Measurements from ENCODE around the gene RPL28.

Gene RPL28

DNA sequence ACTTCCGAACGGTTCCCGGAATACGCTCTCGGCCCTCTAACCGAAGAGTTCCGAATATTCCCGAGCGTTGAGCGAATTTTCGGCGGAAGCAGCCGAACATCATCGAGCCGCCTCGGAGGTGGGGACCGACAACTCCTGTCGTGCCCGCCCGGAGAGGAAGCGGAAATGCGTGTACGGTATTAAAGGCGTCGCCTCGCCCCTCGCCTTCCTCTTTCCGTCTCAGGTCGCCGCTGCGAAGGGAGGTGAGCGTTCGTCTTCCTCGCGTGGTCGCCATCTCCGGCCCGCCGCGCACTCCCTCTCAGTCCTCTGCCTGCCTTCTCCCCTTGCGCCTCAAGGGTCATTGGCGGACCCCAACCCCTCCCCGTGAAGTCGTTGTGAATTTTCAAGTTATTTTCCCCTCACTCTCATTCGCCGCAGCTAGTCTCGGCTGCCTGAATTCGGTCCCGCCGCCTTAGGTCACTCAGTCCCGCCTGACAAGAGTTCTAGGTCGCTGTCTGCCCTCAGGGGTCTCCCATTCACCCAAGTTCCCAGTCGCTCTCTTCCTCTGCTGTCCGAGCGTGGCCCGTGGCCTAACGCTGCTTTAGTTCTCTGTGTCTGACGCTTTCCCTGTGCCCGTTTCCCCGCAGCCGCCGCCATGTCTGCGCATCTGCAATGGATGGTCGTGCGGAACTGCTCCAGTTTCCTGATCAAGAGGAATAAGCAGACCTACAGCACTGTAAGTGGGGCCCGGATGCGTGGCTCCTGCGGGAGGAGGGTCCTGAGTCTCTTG, at the start of gene RPL28:
TSS of gene RPL28 (plus strand) at position 209 of the 769 bp plus-strand sequence. CDS start at position 635, 426 bp downstream.
- peak; percentile 73 to 94 for DNase-seq

DNA sequence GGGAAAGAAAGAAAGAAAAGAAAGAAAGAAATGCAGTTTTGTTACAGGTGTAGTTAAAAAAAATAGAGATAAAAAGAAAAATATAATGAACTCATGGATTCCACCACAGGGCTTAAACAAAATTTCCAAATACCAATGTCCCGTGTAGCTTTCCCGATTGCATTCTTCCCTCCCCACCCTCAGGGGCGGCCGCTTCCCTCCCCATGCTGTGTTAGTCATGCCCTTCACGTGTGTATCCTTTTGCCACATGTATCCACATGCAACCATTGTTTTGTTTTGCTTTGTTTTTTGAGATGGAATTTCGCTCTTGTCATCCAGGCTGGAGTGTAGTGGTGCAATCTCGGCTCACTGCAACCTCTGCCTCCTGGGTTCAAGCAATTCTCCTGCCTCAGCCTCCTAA, 49.6 kb upstream of the RPL28 start:
- no peak for DNase-seq

DNA sequence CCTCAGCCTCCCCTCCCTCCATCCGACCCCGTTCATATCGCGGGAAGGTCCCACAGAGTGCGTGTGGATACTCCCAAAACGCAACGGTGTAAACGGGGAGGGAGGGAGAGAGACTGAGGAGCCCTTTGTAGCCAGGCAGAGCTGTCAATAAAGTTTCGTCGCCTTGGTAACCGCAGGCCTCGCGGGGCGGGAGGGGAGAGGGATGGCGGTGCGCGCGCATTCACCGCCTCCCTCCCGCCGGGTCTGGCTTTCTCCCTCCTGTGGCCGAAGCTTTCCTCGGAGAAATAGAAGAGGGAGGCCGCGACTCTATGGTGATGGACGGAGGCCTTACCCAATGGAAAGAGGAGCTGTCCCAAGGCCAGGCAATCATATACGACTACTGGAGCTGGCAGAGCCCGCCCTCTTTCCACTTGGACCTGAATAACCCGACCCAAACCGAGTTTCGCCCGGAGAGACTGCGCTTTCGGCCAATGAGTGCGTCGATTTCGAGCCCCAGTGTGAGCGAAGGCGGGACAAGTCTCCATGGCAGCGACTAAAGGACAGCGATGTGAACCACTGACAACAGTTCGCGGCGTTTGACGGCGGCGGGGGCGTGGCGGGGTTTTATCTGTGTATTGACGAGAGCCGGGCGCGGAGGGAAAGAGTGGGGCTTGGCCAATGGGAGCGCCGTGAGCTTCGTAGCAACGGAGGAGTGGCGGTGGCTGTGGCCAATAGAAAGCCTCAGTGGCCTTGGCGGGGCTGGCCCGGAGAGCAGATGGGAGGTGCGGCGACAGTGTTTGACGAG, 46.4 kb upstream of the RPL28 start, which contains the start of gene KMT5C:
TSS of gene KMT5C (plus strand) at position 772 of the 784 bp plus-strand sequence. CDS start 2,061 bp downstream, outside the sequence.
- DNase-seq, result peak; percentile 99 to 100

DNA sequence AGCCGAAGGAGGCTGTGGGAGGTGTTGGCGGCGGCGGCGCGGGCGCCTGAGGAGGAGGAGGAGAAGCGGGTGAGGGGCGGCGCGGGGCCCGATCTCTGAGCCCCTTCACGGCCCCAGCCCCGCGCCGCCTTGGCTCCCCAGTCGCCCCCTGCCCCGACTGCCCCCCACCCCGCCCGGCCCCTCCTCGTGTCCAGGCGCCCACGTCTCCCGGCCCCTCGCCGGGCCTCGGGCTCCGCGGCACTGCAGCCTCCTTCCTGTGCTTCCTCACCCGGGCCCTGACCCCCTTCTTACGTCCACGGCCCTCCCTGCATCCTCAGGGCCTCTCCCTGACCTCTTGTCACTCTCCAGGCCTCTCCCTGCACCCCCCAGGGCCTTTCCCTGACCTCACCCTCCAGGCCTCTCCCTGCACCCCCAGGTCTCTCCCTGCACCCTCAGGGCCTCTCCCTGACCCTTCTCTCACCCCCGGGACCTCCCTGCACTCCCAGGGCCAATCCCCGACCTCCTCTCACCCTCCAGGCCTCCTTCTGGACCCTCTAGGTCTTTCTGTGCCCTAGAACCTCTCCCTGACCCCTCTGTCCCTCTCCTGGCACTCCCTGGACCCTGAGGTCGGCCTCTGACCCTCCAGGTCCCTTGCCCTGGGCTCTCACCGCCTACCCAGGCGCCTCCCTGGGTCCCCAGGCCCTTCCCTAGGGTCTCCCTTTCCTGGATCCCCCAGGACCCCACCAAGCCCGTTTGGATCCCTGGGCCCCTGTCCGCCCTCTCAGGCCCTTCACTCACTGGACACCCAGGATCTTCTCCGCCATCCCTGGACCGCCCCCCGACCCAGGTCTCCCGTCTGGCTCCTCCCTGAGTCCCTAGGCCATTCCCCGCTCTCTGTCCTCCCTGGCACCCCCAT, 45.6 kb upstream of the RPL28 start:
- no peak for DNase-seq

DNA sequence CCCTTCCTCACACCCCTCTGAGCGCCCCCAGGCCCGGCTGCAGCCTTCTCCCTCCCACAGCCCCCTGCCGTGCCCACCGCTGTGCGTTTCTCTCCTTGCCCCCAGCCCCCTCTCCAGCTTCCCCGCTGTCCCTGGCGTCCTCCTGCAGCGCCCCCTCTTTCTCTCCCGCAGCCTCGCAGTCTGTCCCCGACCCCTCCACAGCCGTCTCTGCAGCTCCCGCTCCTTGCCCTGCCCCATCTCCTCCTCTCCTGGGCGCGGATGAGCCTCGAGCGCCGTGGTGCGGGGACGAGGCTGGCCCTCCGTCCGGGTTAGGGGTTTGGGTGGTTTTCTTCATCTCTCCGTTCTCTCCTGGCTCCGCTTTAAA, 45.0 kb upstream of the RPL28 start:
- no peak for DNase-seq

DNA sequence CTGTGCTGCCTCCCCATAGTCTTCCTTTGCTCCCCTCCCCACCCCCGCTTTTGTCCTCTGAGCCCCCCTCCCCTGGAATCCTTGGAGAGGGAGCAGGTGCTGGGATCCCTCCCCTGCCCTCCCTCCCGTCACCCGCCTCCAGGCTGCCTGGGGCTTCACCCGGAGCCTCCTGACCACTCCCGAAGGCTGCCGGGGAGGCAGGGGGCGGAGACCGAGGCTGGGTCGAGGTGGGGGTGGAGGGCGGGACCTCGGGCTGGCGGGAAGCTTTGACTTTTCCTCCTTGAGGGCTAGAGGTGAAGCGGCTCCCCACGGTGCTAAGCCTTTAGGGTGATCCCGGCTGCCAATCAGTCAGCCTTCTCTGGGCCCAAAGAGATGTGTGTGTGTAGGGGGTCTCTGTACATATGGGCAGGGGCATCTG, 44.6 kb upstream of the RPL28 start:
- no peak for DNase-seq

DNA sequence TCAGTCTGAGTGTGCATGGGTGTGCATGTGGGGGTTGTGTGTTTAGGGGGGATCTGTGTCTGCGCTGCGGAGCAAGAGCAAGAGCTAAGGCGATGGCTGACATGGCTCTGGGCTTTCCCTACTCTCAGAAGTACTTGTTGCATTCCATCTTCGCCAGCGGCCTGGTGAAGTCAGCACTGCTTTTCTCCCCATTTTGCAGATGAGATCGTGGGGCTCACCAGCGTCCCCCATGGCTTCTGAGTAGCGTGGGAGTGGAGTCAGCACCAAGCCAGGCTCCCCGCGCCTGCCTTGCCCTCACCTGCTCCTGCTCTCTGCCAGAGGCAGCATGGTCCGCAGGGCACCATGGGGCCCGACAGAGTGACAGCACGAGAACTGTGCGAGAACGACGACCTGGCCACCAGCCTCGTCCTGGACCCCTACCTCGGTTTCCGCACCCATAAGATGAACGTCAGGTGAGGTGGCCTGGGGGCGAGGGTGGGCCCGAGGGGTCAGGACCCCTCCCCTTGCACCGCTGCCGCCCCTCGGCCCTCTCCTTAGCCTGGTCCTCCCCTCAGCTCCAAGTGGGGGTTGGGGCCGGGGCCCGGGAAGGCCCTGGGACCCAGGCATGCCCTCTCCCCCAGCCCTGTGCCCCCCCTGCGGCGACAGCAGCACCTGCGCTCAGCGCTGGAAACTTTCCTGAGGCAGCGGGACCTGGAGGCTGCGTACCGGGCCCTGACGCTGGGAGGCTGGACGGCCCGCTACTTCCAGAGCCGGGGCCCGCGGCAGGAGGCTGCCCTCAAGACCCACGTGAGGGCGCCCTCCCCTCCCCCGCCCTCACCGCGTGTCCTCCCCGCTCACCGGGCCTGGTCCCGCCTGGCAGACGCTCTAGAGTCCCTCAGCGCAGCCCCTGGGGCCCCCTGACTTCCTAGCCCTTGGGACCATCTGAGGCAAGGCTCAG, 43.9 kb upstream of the RPL28 start:
- DNase-seq, result no peak

DNA sequence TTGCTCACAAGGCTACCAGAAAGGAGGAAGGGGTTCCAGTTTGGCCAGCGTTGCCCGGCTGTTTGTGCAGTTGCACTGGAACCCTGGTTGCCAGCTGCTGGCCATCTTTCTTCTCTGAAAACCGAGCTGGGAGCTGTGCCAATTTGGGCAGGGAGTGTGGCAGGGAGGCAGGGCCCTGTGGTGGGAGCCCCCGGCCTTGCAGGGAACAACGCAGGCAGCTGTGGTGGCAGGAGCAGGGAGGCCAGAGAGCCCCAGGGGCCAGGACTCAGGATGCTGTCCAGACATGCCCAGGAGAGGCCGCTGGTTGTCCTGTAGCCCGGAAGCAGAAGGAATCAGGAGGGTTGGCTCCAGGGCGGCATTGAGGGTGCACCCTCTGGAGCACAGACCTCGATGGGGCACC, 41.3 kb upstream of the RPL28 start:
- DNase-seq, result no peak

DNA sequence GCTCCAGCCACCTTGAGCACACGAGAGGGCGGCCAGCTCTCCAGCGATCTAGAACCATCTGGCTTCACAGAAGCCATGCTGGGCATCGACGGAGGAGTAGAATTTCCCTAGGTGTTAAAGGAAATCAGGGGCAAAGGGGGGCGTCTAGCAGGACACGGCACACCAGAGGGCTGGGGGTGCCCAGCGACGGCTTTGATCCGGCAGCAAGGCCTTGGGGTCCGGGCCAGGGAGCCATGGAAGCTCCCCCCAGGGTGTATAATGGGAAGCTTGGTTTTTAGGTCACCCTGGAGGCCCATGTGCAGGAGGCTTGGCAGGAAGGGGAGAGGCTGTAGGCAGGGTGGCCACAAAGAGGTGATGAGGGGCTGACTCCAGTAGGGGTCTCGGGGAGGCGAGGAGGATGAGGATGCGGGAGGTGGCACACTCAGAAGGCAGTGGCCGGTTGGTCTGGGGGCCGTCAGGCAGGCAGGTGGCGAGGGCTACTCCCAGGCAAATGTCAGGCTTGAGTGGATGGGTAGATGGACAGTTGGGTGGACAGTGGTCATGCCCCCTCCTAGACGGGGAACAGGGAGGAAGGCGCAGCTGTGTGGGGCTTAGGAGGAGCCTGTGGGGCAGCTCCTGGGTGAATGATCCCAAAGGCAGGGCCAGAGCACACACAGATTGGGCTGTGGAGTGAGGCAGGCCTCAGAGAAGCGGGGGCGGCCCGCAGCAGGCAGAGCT, 40.5 kb upstream of the RPL28 start:
- DNase-seq, result no peak

DNA sequence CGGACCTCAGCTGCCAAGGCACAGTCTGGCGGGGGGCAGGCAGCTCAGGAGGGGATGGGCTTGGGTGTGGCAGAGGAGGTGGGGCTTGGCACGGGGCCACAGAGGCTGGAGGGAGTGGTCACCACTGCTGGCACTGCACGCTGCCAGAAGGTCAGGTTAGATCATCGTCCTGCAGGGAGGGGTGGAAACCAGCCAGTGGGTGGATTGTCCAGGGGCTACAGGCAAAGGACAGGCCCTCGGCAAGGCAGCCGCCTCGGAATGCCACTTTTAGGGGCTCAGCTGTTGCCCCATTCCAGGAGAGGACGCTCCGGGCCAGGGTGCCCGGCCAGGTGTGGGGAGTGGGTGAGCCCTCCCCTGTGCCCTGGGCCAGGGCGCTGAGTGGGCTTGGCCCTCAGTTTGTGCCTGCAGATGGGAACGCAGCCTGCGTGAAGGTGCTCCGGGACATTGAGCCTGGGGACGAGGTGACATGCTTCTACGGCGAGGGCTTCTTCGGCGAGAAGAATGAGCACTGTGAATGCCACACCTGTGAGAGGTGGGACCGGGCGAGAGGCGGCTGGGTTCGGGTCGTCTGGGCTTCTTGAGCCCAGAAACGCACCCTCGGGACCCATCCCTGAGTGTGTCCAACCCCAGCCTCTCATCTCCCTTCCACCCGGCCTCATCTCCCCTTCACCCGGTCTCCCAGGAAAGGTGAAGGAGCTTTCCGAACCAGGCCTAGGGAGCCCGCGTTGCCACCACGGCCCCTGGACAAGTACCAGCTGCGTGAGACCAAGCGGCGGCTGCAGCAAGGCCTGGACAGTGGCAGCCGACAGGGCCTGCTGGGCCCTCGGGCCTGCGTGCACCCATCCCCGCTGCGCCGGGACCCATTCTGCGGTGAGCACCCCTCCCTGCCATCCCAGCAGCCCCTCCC, 39.7 kb upstream of the RPL28 start:
- no peak for DNase-seq

DNA sequence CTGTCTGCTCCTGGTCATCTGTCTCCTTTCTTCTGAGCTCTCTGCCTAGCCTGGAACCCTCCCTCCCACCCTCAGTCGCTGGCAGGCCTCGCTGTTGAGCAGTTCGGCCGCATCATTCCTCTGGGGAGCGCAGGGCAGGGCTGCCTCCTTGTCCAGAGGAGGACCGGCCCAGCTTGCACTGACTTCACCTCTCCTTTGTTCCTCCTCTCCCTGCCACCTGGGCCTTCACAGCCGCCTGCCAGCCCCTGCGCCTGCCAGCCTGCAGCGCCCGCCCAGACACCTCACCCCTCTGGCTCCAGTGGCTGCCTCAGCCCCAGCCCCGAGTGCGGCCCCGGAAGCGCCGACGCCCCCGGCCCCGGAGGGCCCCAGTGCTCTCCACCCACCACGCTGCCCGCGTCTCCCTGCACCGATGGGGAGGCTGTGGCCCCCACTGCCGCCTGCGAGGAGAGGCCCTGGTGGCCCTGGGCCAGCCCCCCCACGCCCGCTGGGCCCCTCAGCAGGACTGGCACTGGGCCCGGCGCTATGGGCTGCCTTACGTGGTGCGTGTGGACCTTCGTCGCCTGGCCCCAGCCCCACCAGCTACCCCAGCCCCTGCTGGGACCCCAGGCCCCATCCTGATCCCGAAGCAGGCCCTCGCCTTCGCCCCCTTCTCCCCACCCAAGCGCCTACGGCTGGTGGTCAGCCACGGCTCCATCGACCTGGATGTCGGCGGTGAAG, 38.8 kb upstream of the RPL28 start:
- DNase-seq, result no peak

DNA sequence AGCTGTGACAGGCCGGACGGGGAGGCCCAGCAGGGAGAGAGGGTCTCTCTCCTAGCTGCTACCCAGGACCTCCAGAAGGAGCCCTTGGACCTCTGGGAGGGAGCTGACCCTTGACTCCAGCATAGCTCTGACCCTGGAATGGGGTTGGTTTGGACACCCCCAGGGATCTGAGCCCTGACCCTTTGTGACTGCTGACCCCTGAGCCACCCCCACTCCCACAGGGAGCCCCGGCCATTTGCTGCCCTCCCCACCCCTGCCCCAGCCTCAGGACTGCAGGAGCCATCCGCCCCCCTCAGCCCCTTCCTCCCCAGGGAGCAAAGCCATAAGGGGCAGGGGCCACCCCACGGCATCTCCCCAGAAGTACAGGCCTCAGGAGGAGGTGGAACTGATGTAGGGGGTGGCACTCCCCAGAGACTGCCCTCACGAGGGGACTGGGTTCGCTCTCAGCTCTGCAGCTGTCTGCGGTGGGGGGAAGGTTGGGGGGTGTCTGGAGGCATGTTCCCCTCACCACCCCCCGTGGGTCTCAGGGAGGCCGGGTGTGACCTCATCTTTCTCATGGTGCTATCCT, 38.2 kb upstream of the RPL28 start:
- no peak for DNase-seq

DNA sequence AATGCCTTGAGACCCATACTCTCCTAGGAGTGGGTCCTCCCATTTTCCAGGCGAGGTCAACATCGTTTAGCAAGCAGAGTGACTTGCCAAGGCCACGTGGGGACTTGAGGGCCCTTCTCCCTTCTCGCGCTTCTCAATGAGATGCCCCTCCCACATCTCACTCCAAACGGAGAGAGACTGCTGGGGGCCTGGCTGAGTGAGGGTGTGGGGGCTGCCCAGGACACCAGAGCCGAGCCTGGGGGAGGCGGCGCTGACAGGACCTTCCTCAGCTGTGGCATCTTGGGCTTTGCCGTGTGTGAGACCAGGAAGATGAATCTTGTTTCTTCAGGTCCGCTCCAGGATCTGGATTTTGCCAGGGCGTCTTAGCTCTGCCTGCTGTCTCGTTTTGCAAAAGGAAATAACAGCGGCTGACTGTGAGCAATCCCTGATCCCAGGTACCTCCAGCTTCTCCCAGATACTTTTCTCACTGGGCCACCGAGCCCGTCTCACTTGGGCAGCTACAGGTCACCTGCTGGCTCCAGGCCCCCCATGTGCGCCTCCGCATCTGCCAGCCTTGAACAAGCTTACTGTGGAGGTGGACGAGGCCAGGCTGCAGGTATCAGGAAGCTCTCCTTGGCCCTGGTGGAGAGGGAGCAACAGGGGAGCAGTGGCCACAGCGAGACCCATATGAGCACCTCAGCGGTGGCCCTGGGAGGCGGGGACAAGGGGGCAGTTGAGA, 37.3 kb upstream of the RPL28 start:
- no peak for DNase-seq

DNA sequence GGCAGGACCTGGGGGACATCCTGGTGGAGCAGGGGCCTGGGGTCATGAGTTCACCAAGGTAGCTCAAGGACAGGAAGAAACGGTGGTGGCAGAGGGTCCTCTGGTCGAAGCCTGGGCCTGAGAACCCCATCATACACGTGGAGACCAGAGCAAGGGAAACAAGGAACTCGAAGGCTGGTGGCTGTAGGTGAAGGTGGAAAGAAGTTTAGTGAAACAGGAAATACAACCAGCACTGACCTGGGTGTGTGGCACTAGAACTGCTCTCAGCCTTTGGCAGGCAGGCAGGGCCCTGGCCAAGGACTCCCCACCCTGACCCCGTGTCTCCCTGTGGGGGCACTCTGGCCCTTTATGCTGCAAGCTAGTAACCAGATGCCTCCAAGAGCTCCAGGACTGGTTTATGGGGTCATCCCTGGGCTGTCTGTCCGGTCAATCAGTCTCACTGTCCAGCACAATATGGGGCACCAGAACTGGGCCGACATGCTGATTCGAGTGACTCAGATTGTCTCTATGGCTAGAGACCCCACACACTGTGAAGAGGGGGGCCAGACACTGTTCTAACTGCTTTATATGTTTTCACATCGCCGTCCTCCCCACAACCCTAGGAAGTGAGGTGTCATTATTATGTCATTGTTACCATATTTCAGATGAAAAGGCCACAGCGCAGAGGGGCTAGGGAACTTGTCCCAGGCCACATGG, 35.0 kb upstream of the RPL28 start:
- DNase-seq, result no peak

DNA sequence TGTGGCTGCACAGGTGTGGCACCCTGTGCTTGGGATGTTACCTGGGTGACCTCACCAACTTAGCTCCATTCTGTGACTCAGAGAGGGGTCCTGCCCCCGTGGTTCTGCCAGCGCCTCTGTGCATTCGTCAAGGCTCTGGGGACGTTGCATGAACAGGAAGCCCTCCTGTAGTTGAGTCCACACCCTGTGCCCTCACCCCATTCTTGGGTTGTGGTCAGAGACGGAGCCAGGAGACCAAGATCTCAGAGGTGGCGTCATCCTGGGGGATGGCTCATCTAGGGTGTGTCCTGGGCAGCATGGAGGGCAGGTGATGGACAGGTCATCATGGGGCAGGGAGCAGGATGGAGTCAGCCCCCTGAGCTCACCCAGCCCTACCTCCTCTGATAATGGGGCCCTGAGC, 33.7 kb upstream of the RPL28 start:
- no peak for DNase-seq

DNA sequence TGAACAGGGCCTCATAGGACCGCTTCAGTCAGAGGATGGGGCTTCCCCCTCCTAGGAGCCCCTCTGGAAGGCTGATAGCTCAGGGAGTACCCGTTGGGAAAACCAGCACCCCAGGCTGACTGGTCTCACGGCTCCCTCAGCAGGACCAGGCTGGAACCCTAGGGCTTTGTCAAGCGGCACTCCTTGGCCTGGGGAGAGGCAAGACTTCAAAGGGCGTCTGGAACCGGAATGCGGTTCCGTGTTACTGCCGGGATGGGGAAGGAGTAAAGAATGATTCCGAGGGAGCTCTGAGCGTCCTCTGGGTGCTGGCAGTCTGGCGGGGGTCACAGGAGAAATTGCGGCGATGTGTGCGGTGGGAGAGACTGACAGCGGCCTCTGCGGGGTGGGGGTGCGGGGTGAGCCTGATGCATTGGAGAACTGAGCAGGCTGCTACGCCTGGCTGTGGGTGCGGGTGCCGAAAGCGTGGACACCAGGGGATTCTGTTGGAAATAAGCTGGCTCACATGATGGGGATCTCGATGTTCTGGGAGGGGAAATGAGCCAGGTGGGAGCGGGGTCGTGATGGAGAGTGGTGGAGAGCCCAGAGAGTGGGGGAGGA, 33.1 kb upstream of the RPL28 start:
- DNase-seq, result no peak

DNA sequence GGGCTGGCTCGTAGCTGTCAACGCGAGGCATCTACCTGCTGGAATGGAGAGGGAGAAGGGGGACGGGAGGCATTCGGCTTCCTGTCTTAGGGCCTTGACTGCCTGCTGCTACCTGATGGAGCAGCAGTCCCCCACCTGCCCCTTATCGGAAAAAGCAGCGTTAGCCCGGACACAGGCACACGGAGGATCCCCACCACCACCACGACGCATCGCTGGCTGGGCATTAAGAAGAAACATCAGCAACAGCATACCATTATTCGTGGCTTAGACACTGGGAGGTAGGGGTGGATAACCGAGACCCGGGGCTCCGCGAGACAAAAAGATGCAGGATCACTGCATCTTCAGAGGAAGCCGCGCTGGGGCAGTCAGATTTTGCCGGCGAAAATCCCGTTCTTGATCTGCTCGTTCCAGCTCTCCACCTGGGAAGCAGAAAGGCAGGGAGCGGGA, 32.4 kb upstream of the RPL28 start:
- no peak for DNase-seq

Measured in cerebellar nuclear complex (tissue), 1 donor.